HEK293T (cell line): ENCODE results near the gene GRM7.

Source experiments
- CTCF ChIA-PET: fragments of 350-600 bp; formaldehyde crosslinking; extraction: SDS; loops from one replicate; lab custom pipeline; 2021; ENCODE audit warnings: antibody characterized with exemption, inconsistent platforms; lab: Yijun Ruan, JAX
- POLR2A ChIA-PET: fragments of 350-600 bp; formaldehyde crosslinking; extraction: SDS; loops from one replicate; lab custom pipeline; 2020; ENCODE audit warnings: antibody characterized with exemption, inconsistent platforms; lab: Yijun Ruan, JAX
- DNase-seq: peaks from one replicate; pipeline ENCODE4 v3.0.0; 2012; ENCODE audit warnings: mixed read lengths; ENCODE audit errors: extremely low spot score
- ARNT ChIP-seq: fragments of 450-650 bp; IDR thresholded peaks from 2 replicates; pipeline ENCODE4 v1.6.1; 2017; ENCODE audit warnings: mild to moderate bottlenecking
- BHLHE40 ChIP-seq: fragments of 450-650 bp; IDR thresholded peaks from 2 replicates; pipeline ENCODE4 v1.6.1; 2016; ENCODE audit warnings: mild to moderate bottlenecking, moderate library complexity, borderline replicate concordance
- CTBP1 ChIP-seq: fragments of 450-650 bp; IDR thresholded peaks from 2 replicates; pipeline ENCODE4 v1.6.1; 2016; ENCODE audit warnings: borderline replicate concordance
- ELF4 ChIP-seq: fragments of 450-650 bp; IDR thresholded peaks from 2 replicates; pipeline ENCODE4 v1.6.1; 2017; ENCODE audit warnings: antibody characterized with exemption
- FOXA1 ChIP-seq: fragments of 450-650 bp; IDR thresholded peaks from 2 replicates; pipeline ENCODE4 v1.6.1; 2016; ENCODE audit warnings: mild to moderate bottlenecking
- FOXK2 ChIP-seq: fragments of 450-650 bp; IDR thresholded peaks from 2 replicates; pipeline ENCODE4 v1.6.1; 2016; ENCODE audit warnings: mild to moderate bottlenecking
- FOXM1 ChIP-seq: fragments of 450-650 bp; IDR thresholded peaks from 2 replicates; pipeline ENCODE4 v1.6.1; 2017; ENCODE audit warnings: mild to moderate bottlenecking, borderline replicate concordance
- HDGF ChIP-seq: fragments of 450-650 bp; IDR thresholded peaks from 2 replicates; pipeline ENCODE4 v1.6.1; 2017; ENCODE audit warnings: antibody characterized with exemption, borderline replicate concordance
- L3MBTL2 ChIP-seq: fragments of 450-650 bp; conservative IDR thresholded peaks from 2 replicates; pipeline ENCODE4 v1.6.1; 2016; ENCODE audit warnings: mild to moderate bottlenecking
- LEF1 ChIP-seq: fragments of 450-650 bp; IDR thresholded peaks from 2 replicates; pipeline ENCODE4 v1.6.1; 2017; ENCODE audit warnings: mild to moderate bottlenecking, borderline replicate concordance
- NFRKB ChIP-seq: fragments of 450-650 bp; IDR thresholded peaks from 2 replicates; pipeline ENCODE4 v1.6.1; 2016; ENCODE audit warnings: mild to moderate bottlenecking, moderate library complexity
- PKNOX1 ChIP-seq: fragments of 450-650 bp; IDR thresholded peaks from 2 replicates; pipeline ENCODE4 v1.6.1; 2016
- SP1 ChIP-seq: fragments of 450-650 bp; IDR thresholded peaks from 2 replicates; pipeline ENCODE4 v1.6.1; 2017
- SUZ12 ChIP-seq: fragments of 450-650 bp; IDR thresholded peaks from 2 replicates; pipeline ENCODE4 v1.6.1; 2016; ENCODE audit warnings: mild to moderate bottlenecking
- TARDBP ChIP-seq: fragments of 450-650 bp; IDR thresholded peaks from 2 replicates; pipeline ENCODE4 v1.6.1; 2016
- ZNF384 ChIP-seq: fragments of 450-650 bp; IDR thresholded peaks from 2 replicates; pipeline ENCODE4 v1.6.1; 2016

GRM7 gene

GRCh38 chr3:7520059-7520458, 659.1 kb downstream of the GRM7 start:
- ChIA-PET CTCF (no interaction called here), POLR2A (no interaction called here)
- DNase-seq = no peak

GRCh38 chr3:7520593-7520992, 659.7 kb downstream of the GRM7 start:
- ChIA-PET CTCF (no interaction called here), POLR2A (no interaction called here)
- no peak for TF ChIP-seq SP1
- TF ChIP-seq HDGF = no peak
- TF ChIP-seq PKNOX1 = no peak
- DNase-seq = no peak

More at GRCh38 chr3:7520059-7520458, 659.1 kb downstream of the GRM7 start:
- no peak for TF ChIP-seq CTBP1
- TF ChIP-seq ZNF384 = no peak
- no peak for TF ChIP-seq FOXA1
- TF ChIP-seq NFRKB = no peak
- TF ChIP-seq L3MBTL2 = no peak
- no peak for TF ChIP-seq BHLHE40
- TF ChIP-seq LEF1 = no peak
- TF ChIP-seq ELF4 = no peak
- no peak for TF ChIP-seq HDGF
- TF ChIP-seq SP1 = no peak
- TF ChIP-seq FOXM1 = no peak
- TF ChIP-seq FOXK2 = no peak
- TF ChIP-seq ARNT = no peak
- TF ChIP-seq TARDBP = no peak
- TF ChIP-seq SUZ12 = no peak
- TF ChIP-seq PKNOX1 = no peak

GRCh38 chr3:7536510-7536909, 675.6 kb downstream of the GRM7 start:
- ChIA-PET POLR2A (no interaction called here), CTCF (no interaction called here)
- no peak for DNase-seq
- no peak for TF ChIP-seq PKNOX1
- TF ChIP-seq CTBP1 = no peak
- no peak for TF ChIP-seq LEF1
- no peak for TF ChIP-seq NFRKB
- no peak for TF ChIP-seq HDGF
- TF ChIP-seq L3MBTL2 = no peak
- no peak for TF ChIP-seq SUZ12
- TF ChIP-seq FOXA1 = no peak

- TF ChIP-seq LEF1 = no peak
- no peak for TF ChIP-seq SP1
- TF ChIP-seq ELF4 = no peak
- TF ChIP-seq FOXM1 = no peak
- TF ChIP-seq PKNOX1 = no peak
- TF ChIP-seq ZNF384 = no peak
- TF ChIP-seq TARDBP = no peak
- no peak for TF ChIP-seq BHLHE40
- no peak for TF ChIP-seq ARNT
- no peak for TF ChIP-seq FOXA1
- TF ChIP-seq NFRKB = no peak
- TF ChIP-seq L3MBTL2 = no peak
- no peak for TF ChIP-seq CTBP1
- no peak for TF ChIP-seq SUZ12
- no peak for TF ChIP-seq HDGF
- no peak for TF ChIP-seq FOXK2
- ChIA-PET POLR2A (no interaction called here), CTCF (no interaction called here)
- DNase-seq = no peak
These were observed 676.0 kb downstream of the GRM7 start for GRCh38 chr3:7536921-7537320.

GRCh38 chr3:7543294-7543880, 682.5 kb downstream of the GRM7 start:
- DNase-seq = no peak
- POLR2A ChIA-PET = no interaction called here
- TF ChIP-seq FOXK2 = no peak
- no peak for TF ChIP-seq HDGF
- TF ChIP-seq FOXM1 = no peak
- TF ChIP-seq ARNT = no peak
- TF ChIP-seq NFRKB = no peak
- no peak for TF ChIP-seq L3MBTL2
- CTCF ChIA-PET = no interaction called here

GRCh38 chr3:7545334-7545733, 684.4 kb downstream of the GRM7 start:
- POLR2A ChIA-PET = no interaction called here
- CTCF ChIA-PET = no interaction called here
- TF ChIP-seq SUZ12 (no peak), TARDBP (no peak), LEF1 (no peak), ZNF384 (no peak), FOXM1 (no peak)
- no peak for DNase-seq
